GM04503 (cell line): ENCODE data around the gene TTLL11.
"Not testable (repeated sequence)": the region's sequence is repeated elsewhere in the genome, so short reads cannot be mapped to it uniquely, and the experiment has no call there.

Source experiments
- DNase-seq: peaks from one replicate; pipeline ENCODE4 v3.0.0-alpha.2; 2012; ENCODE audit warnings: low read depth

The TTLL11 gene

GRCh38 chr9:121813519-121814210 lies 279.4 kb downstream of the TTLL11 start:
- no peak for DNase-seq

- DNase-seq: no peak
Measured at GRCh38 chr9:121812159-121812735, 280.9 kb downstream of the TTLL11 start.

GRCh38 chr9:121811751-121812150 lies 281.4 kb downstream of the TTLL11 start:
- DNase-seq: no peak

GRCh38 chr9:121811140-121811539 lies 282.0 kb downstream of the TTLL11 start:
- no peak for DNase-seq

- no peak for DNase-seq
Measured at GRCh38 chr9:121810489-121810888, 282.6 kb downstream of the TTLL11 start.

- DNase-seq: no peak
Measured at GRCh38 chr9:121809356-121810050, 283.6 kb downstream of the TTLL11 start.

- no peak for DNase-seq
Measured at GRCh38 chr9:121808781-121809180, 284.3 kb downstream of the TTLL11 start.

GRCh38 chr9:121807823-121808278 lies 285.3 kb downstream of the TTLL11 start:
- DNase-seq: no peak

- no peak for DNase-seq
Measured at GRCh38 chr9:121807069-121807822, 285.9 kb downstream of the TTLL11 start.

- DNase-seq: no peak
Measured at GRCh38 chr9:121802753-121803152, 290.4 kb downstream of the TTLL11 start.

- no peak for DNase-seq
Measured at GRCh38 chr9:121801579-121801978, 291.5 kb downstream of the TTLL11 start.

GRCh38 chr9:121800376-121800775 lies 292.7 kb downstream of the TTLL11 start:
- no peak for DNase-seq

GRCh38 chr9:121798941-121799340 lies 294.2 kb downstream of the TTLL11 start:
- DNase-seq: no peak

GRCh38 chr9:121797081-121797480 lies 296.0 kb downstream of the TTLL11 start:
- no peak for DNase-seq

GRCh38 chr9:121794334-121794733 lies 298.8 kb downstream of the TTLL11 start:
- not testable (repeated sequence) for DNase-seq

- DNase-seq: not testable (repeated sequence)
Measured at GRCh38 chr9:121792476-121792875, 300.6 kb downstream of the TTLL11 start.

- DNase-seq: no peak
Measured at GRCh38 chr9:121790841-121791240, 302.3 kb downstream of the TTLL11 start.

GRCh38 chr9:121788686-121789366 lies 304.3 kb downstream of the TTLL11 start:
- no peak for DNase-seq

GRCh38 chr9:121786998-121787422 lies 306.1 kb downstream of the TTLL11 start:
- DNase-seq: no peak

GRCh38 chr9:121786543-121786948 lies 306.6 kb downstream of the TTLL11 start:
- DNase-seq: no peak

GRCh38 chr9:121785673-121786542 lies 307.2 kb downstream of the TTLL11 start:
- no peak for DNase-seq
